Measurements from ENCODE around the gene MX2.

Gene MX2

DNA sequence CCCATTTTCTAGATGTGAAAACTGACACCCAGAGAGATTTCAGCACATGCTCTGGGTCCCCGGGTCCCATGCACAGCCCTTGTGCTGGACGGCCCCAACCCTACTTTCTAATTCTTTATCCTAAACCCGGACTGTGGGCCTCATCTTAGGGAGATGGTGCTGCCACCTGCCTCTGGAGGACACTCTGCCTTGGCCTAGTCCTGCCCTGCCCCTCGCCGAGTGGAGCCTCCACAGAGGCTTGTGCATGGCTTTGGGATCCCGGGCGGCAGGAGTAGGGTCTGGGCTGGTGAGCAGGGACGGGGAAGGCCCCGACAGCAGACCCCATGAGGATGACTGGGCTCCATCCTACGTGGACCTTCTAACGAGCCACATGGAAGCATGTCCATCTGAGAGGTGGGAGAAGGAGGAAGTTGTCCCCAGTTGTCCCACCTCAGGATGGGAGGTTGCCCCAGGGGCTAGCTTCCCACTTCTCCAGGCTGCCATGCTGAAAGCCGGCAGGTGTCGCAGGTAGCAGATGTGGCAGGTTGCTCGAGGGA is 12.4 kb downstream of the MX2 start:
- TF ChIP-seq POLR2A (IDR thresholded peaks at IDR 0.05; ENCODE audit: low read length) (no peak), GATA1 (IDR thresholded peaks at IDR 0.05; ENCODE audit: low read depth, low read length) (no peak)
- DNase-seq = no peak

DNA sequence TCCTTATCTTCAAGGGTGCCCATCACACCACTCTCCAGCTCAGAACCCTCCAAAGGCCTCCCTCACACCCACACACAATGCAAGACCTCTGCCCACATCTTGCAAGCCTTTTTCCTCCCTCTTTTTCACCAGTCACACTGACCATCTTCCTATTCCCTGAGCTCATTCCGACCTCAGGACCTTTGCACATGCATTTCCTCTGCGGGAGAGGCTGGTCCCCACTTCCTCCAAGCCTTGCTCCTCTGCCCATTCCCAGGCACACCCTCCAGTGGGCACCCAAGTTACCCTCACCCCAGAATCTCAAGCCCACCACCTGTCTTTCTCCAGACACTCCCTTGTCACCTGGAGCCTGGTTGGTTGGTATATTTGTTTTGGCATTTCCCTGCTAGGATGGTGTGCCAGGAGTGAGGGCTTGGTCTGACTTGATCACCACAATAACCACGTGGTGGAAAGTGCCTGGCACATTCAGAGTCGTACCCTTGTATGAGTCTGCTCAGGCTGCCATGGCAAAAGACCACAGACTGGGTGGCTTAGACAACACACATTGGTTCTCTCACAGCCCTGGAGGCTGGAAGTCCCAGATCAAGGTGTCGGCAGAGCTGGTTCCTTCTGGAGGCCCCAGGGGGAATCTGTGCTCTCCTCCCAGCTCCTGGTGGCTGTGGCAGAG is 13.2 kb downstream of the MX2 start:
- DNase-seq = no peak
- TF ChIP-seq POLR2A (IDR thresholded peaks at IDR 0.05; ENCODE audit: low read length) (no peak), GATA1 (IDR thresholded peaks at IDR 0.05; ENCODE audit: low read depth, low read length) (no peak)

DNA sequence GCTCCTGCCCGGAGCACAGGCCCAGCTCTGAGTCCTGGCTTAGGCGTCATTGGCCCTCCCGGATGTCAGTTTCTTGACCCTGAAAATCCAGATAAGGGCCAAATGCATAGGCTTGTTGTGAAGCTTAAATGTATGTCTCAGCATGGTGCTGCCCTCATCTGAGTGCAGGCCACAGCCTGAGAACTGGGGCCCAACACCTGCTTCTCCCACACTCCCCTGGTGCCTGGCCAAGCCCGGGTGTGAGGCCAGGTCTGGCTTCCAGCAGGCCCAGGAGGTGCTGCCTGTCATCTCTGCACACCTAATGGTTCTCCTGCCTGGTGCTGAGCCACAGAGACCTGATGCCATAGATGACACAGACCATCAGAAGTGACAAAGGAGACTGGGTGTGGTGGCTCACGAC is 14.0 kb downstream of the MX2 start:
- DNase-seq = no peak

DNA sequence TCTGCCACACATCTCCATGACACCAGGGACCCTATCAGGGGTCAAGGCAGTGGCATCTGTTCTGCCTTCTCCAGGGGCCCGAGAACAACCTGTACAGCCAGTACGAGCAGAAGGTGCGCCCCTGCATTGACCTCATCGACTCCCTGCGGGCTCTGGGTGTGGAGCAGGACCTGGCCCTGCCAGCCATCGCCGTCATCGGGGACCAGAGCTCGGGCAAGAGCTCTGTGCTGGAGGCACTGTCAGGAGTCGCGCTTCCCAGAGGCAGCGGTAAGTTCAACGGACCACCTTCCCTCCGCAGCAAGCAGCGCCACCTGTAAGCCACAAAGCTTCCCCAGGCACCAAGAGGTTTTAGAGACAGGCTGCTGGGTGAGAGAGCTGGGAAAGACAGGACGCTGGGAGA is 15.9 kb downstream of the MX2 start:
- TF ChIP-seq POLR2A (IDR thresholded peaks at IDR 0.05; ENCODE audit: low read length) (no peak), GATA1 (IDR thresholded peaks at IDR 0.05; ENCODE audit: low read depth, low read length) (no peak)
- no peak for DNase-seq

More for the DNA sequence above, 14.0 kb downstream of the MX2 start:
- TF ChIP-seq POLR2A (IDR thresholded peaks at IDR 0.05; ENCODE audit: low read length) = no peak
- TF ChIP-seq GATA1 (IDR thresholded peaks at IDR 0.05; ENCODE audit: low read depth, low read length) = no peak

DNA sequence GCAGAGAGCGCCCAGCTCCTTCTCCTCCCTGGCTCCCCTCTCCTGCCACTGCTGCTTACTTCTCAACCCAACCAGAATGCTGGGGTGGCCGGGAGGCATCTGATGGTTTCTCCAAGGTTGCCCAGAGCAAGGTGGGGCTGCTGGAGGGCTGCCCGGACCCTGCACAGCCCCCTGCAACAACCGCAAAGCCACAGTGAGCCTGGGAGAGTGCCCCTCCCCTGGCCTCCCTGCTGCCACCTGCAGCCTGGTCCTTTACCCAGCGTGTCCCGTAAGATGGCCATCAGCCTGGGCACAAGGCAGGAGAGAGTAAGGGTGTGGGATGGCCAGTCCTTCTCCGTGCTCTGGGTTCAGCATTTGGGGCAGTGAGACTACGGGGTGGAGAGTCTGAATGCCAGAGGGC is 17.0 kb downstream of the MX2 start:
- DNase-seq = no peak
- TF ChIP-seq GATA1 (IDR thresholded peaks at IDR 0.05; ENCODE audit: low read depth, low read length) (no peak), POLR2A (IDR thresholded peaks at IDR 0.05; ENCODE audit: low read length) (no peak)

DNA sequence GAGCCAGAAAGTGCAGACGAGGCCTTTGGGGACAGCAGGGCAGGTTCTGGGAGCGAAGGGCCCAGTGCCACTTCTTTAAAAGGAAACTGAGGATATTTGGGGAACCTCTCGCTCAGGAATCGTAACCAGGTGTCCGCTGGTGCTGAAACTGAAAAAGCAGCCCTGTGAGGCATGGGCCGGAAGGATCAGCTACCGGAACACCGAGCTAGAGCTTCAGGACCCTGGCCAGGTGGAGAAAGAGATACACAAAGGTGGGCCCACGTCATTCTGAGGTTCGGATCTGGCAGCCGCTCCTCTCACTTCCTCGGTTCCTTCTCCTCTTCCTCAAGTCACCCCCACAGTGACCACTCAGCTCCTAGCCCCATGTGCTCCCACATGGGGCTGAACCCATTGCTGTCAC is 18.1 kb downstream of the MX2 start:
- TF ChIP-seq POLR2A (IDR thresholded peaks at IDR 0.05; ENCODE audit: low read length) = no peak
- no peak for TF ChIP-seq GATA1 (IDR thresholded peaks at IDR 0.05; ENCODE audit: low read depth, low read length)
- DNase-seq = no peak

DNA sequence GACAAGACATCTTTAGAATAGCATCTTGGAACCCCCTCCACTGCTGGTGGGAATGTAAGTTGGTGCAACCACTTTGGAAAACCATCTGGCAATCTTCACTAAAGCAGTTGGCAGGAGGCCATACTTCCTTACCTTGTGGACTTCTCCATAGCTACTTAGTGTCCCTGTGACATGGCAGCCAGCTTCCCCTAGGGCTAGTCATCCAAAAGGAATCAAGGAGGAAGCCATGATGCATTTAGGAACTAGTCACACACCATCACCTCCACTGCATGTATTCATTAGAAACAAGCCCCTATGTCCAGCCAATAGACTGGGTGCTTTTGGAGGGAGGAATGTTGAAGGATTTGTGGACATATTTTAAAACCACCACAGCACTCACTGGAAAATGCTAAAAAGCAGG is 19.9 kb downstream of the MX2 start:
- TF ChIP-seq GATA1 (IDR thresholded peaks at IDR 0.05; ENCODE audit: low read depth, low read length) = no peak
- DNase-seq = no peak

DNA sequence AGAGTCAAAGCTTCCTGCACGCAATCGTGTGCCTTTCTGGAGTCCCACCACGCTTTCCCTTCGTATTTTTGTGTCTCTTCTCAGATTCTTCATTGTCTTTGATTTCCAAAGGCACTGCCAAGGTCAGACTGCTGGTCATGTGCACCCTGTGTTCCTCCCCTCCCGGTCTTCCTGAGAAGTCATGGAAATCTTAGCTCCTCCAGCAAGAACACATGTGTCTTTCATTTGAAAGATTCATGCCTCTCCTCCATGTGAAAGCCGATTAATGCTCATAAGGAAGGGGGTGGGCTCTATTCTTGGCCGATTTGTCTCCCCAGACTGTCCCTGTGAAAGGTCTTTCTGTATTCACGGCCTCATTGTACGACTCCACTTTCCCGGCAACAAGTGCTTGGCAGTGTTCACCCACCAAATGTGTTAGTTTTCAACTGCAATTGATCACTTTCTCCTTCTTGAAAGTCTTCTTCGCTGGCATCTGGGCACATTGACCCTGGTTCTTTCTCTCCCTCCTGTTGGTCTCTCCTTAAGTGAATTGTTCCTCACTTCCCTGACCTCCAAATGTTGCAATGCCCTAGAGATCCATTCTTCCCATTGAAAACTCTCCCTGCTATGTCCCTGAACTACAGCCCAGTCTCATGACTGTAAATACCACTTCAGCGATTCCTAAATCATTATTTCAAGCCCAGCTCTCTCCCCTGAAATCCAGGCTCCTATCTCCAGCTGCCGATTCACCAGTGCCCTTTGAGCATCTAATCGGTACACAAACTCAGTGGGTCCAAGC is 25.4 kb downstream of the MX2 start:
- no peak for DNase-seq
- TF ChIP-seq POLR2A (IDR thresholded peaks at IDR 0.05; ENCODE audit: low read length) (no peak), GATA1 (IDR thresholded peaks at IDR 0.05; ENCODE audit: low read depth, low read length) (no peak)

DNA sequence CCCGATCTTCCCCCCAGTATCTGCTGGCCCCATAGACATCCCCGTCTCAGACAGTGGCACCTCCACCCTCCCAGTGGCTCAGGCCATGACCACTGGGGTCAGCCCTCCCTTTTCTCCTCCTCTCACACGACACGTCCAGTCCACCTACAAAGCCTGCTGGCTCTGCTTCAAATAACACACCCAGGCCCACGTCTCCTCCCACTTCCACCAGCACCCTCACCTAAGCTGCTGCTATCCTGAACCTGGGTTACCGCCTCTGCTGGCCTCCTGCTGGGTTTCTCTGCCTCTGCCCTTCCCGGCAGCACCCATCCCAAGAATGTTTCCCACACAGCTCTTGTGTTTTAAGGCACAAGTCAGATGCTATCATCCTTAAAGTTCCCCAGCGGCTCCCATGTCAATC is 26.0 kb downstream of the MX2 start:
- DNase-seq = no peak
- no peak for TF ChIP-seq POLR2A (IDR thresholded peaks at IDR 0.05; ENCODE audit: low read length)
- no peak for TF ChIP-seq GATA1 (IDR thresholded peaks at IDR 0.05; ENCODE audit: low read depth, low read length)

DNA sequence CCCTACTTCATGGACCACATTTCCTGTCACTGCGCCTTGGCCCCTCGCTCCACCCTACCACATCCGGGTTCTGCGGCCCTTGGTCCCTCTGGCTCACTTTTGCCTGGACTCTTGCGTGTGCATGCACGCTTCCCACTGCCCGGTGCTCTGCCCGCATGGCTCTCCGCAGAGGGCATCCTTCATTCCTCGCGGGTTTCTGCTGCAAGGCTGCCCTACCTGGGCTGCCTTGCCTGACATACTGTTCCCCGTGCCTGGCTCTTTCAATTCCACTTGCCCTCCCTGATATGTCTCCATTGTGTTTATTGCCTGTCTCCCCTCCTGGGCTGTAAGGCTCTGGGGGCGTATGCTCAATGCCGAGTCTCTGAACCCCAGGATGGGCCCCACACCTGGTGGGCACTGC is 26.4 kb downstream of the MX2 start:
- DNase-seq = no peak
- TF ChIP-seq POLR2A (IDR thresholded peaks at IDR 0.05; ENCODE audit: low read length) (no peak), GATA1 (IDR thresholded peaks at IDR 0.05; ENCODE audit: low read depth, low read length) (no peak)

DNA sequence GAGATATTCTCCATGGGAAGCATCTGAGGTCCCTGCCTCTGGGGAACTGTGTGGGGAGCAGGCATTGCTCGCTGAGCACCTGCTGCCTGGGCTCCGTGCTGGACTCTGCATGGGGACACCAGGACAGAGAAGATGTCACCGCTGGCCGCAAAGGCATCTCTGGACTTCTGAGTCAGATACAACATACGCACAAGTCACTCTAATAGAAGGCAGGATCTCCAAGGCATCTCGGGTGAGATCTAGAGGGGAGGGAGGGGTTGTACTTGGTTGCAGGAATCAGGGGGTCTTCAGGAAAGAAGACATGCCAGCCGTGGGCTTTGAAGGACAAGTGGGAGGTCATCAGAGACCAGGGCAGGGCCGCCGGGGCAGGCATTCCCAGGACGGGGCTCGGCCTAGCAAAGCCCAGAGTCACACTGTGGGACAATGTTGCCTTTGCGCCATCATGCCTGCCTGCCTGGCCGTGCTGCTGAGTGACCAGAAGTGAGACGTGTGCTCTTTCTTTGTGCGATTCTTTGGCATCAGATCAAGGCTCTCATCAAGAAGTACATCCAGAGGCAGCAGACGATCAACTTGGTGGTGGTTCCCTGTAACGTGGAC is 28.3 kb downstream of the MX2 start:
- DNase-seq = no peak
- no peak for TF ChIP-seq GATA1 (IDR thresholded peaks at IDR 0.05; ENCODE audit: low read depth, low read length)

DNA sequence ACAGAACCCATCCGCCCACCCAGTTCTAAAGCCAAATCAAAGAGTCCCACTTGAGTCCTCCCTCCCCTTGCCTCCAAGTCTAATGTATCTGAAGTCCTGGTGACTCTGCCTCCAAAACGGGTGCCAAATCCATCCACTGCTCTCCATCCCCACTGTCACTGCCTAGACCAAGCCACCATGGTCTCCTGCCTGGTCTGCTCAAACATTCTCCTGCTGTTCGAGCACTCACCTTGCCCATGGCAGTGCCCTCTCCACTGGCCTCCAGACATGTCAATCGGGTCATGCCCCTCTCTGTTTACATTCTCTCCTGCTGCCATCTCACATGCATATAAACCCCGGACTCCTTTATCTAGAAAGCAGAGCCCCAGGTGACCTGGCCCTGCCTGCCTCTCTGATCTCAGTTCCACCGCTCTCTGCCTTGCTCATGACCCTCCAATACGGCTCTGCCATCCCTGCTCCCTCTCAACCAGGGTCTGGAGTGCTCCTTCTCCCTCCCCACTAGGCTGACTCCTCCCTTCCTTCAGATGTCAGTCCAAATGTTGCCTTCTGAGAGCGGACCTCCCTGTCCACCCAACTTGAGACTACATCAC is 32.1 kb downstream of the MX2 start:
- TF ChIP-seq POLR2A (IDR thresholded peaks at IDR 0.05; ENCODE audit: low read length) (no peak), GATA1 (IDR thresholded peaks at IDR 0.05; ENCODE audit: low read depth, low read length) (no peak)
- no peak for DNase-seq

DNA sequence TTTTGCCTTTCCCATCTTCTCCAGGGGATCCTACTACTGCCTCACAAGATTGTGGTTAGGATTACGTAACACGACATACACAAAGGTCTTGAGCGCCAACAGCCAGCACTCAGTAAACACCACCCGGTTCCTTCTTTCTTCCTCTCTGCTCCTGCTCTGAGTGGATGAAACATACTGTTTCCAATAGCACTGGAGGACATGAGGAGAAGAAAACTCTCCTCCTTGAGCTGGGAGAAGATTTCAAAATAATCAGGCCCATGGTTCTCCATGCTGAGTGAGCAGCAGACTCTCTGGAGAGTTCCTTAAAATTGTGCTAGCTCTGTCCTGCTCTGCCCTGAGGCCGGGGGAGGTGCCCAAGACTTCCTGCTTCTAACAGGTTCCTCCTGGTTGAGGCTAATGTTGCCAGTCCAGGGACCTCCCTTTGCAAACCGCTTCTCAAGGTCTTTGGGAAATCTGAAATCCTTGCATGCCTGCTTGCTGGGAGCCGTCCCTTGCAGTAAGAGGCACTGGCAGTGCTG is 34.8 kb downstream of the MX2 start:
- DNase-seq = no peak
- TF ChIP-seq POLR2A (IDR thresholded peaks at IDR 0.05; ENCODE audit: low read length) (no peak), GATA1 (IDR thresholded peaks at IDR 0.05; ENCODE audit: low read depth, low read length) (no peak)

DNA sequence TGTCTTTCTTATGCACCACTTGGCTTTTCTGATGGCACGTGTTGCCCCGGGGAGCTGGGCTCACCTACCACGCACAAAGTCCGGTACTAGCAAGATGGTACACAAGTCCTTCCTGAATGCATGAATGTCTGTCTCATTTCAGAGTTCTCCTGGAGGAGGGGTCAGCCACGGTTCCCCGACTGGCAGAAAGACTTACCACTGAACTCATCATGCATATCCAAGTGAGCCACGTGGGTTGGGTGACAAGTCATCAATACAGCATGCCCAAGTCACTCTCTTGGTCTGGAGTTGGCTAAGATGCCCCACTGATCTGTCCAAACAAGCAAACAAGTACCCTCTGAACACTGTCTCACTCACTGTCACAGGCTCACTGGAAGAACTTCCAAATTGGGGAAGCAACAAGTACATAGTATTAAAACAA is 35.7 kb downstream of the MX2 start:
- TF ChIP-seq GATA1 (IDR thresholded peaks at IDR 0.05; ENCODE audit: low read depth, low read length) = no peak
- TF ChIP-seq POLR2A (IDR thresholded peaks at IDR 0.05; ENCODE audit: low read length) = no peak
- DNase-seq = no peak

Measured in erythroblast (primary cell).